ENCODE measurements around the gene PPP3CB.

The PPP3CB gene

GRCh38 chr10:73439605-73440312 lies 56.1 kb downstream of the PPP3CB start:
- TF ChIP-seq POLR2A (IDR thresholded peaks at IDR 0.05; ENCODE audit: low read depth, low read length) (no peak), TAF1 (IDR thresholded peaks at IDR 0.05; ENCODE audit: borderline replicate concordance, low read depth, low read length) (no peak), POLR2AphosphoS5 (IDR thresholded peaks at IDR 0.05; ENCODE audit: low read depth, low read length) (no peak)
- DNase-seq (ENCODE audit: insufficient read length) (no peak), FAIRE-seq (no peak)

GRCh38 chr10:73439055-73439454 lies 56.8 kb downstream of the PPP3CB start:
- TF ChIP-seq POLR2AphosphoS5 (IDR thresholded peaks at IDR 0.05; ENCODE audit: low read depth, low read length) (no peak), TAF1 (IDR thresholded peaks at IDR 0.05; ENCODE audit: borderline replicate concordance, low read depth, low read length) (no peak), POLR2A (IDR thresholded peaks at IDR 0.05; ENCODE audit: low read depth, low read length) (no peak)
- FAIRE-seq (no peak), DNase-seq (ENCODE audit: insufficient read length) (no peak)

GRCh38 chr10:73433538-73433867 lies 62.3 kb downstream of the PPP3CB start, which contains the start of gene MSS51:
MSS51 (minus strand) TSS chr10:73433561; CDS start chr10:73428284, 5,277 bp downstream.
- TF ChIP-seq POLR2AphosphoS5 (IDR thresholded peaks at IDR 0.05; ENCODE audit: low read depth, low read length) (no peak), POLR2A (IDR thresholded peaks at IDR 0.05; ENCODE audit: low read depth, low read length) (no peak)
- no peak for DNase-seq (ENCODE audit: insufficient read length)
- FAIRE-seq, result no peak

GRCh38 chr10:73432646-73433537 lies 62.9 kb downstream of the PPP3CB start:
- FAIRE-seq (no peak), DNase-seq (ENCODE audit: insufficient read length) (no peak)

GRCh38 chr10:73426318-73426717 lies 69.5 kb downstream of the PPP3CB start:
- no peak for DNase-seq (ENCODE audit: insufficient read length)
- FAIRE-seq, result no peak
- TF ChIP-seq POLR2A (IDR thresholded peaks at IDR 0.05; ENCODE audit: low read depth, low read length), result no peak
- TF ChIP-seq POLR2AphosphoS5 (IDR thresholded peaks at IDR 0.05; ENCODE audit: low read depth, low read length), result no peak

More at GRCh38 chr10:73432646-73433537, 62.9 kb downstream of the PPP3CB start:
- TF ChIP-seq TAF1 (IDR thresholded peaks at IDR 0.05; ENCODE audit: borderline replicate concordance, low read depth, low read length) (no peak), POLR2AphosphoS5 (IDR thresholded peaks at IDR 0.05; ENCODE audit: low read depth, low read length) (no peak), POLR2A (IDR thresholded peaks at IDR 0.05; ENCODE audit: low read depth, low read length) (no peak)

- TF ChIP-seq POLR2AphosphoS5 (IDR thresholded peaks at IDR 0.05; ENCODE audit: low read depth, low read length) (no peak), TAF1 (IDR thresholded peaks at IDR 0.05; ENCODE audit: borderline replicate concordance, low read depth, low read length) (no peak), POLR2A (IDR thresholded peaks at IDR 0.05; ENCODE audit: low read depth, low read length) (no peak)
- no peak for DNase-seq (ENCODE audit: insufficient read length)
- no peak for FAIRE-seq
Observed at GRCh38 chr10:73424478-73424877, 71.3 kb downstream of the PPP3CB start.

- no peak for FAIRE-seq
Observed at GRCh38 chr10:73423309-73423708, 72.5 kb downstream of the PPP3CB start.

GRCh38 chr10:73416571-73416970 lies 79.3 kb downstream of the PPP3CB start:
- TF ChIP-seq TAF1 (IDR thresholded peaks at IDR 0.05; ENCODE audit: borderline replicate concordance, low read depth, low read length), result no peak
- no peak for TF ChIP-seq POLR2A (IDR thresholded peaks at IDR 0.05; ENCODE audit: low read depth, low read length)
- no peak for TF ChIP-seq POLR2AphosphoS5 (IDR thresholded peaks at IDR 0.05; ENCODE audit: low read depth, low read length)
- no peak for FAIRE-seq
- DNase-seq (ENCODE audit: insufficient read length), result no peak

More at GRCh38 chr10:73423309-73423708, 72.5 kb downstream of the PPP3CB start:
- DNase-seq (ENCODE audit: insufficient read length), result no peak
- TF ChIP-seq TAF1 (IDR thresholded peaks at IDR 0.05; ENCODE audit: borderline replicate concordance, low read depth, low read length) (no peak), POLR2A (IDR thresholded peaks at IDR 0.05; ENCODE audit: low read depth, low read length) (no peak), POLR2AphosphoS5 (IDR thresholded peaks at IDR 0.05; ENCODE audit: low read depth, low read length) (no peak)

- TF ChIP-seq POLR2A (IDR thresholded peaks at IDR 0.05; ENCODE audit: low read depth, low read length) (no peak), TAF1 (IDR thresholded peaks at IDR 0.05; ENCODE audit: borderline replicate concordance, low read depth, low read length) (no peak), POLR2AphosphoS5 (IDR thresholded peaks at IDR 0.05; ENCODE audit: low read depth, low read length) (no peak)
- DNase-seq (ENCODE audit: insufficient read length) (no peak), FAIRE-seq (peak; percentile 50)
Observed at GRCh38 chr10:73414230-73414945, 81.4 kb downstream of the PPP3CB start.

GRCh38 chr10:73413528-73414229 lies 82.1 kb downstream of the PPP3CB start, which contains the start of gene ANXA7:
ANXA7 (minus strand) TSS chr10:73414058; CDS start chr10:73400856, 13,202 bp downstream.
- FAIRE-seq, result peak; percentile 80
- peak; percentile 68; the same call in 1 of the 2 replicates for TF ChIP-seq POLR2A (IDR thresholded peaks at IDR 0.05; ENCODE audit: low read depth, low read length)
- TF ChIP-seq TAF1 (IDR thresholded peaks at IDR 0.05; ENCODE audit: borderline replicate concordance, low read depth, low read length), result peak; percentile 72; the same call in 1 of the 2 replicates
- TF ChIP-seq POLR2AphosphoS5 (IDR thresholded peaks at IDR 0.05; ENCODE audit: low read depth, low read length), result peak; percentile 56
- peak; percentile 92 for DNase-seq (ENCODE audit: insufficient read length)
